Measurements from ENCODE around the gene LRP1B.
"Not testable (repeated sequence)": the region's sequence is repeated elsewhere in the genome, so short reads cannot be mapped to it uniquely, and the experiment has no call there.

Gene LRP1B

GRCh38 chr2:140457483-140457882 lies 1673.3 kb downstream of the LRP1B start:
- DNase-seq (ENCODE audit: low read depth in 2 of 2): no peak

- DNase-seq (ENCODE audit: low read depth in 2 of 2): no peak
Observed at GRCh38 chr2:140455315-140455714, 1675.5 kb downstream of the LRP1B start.

DNA sequence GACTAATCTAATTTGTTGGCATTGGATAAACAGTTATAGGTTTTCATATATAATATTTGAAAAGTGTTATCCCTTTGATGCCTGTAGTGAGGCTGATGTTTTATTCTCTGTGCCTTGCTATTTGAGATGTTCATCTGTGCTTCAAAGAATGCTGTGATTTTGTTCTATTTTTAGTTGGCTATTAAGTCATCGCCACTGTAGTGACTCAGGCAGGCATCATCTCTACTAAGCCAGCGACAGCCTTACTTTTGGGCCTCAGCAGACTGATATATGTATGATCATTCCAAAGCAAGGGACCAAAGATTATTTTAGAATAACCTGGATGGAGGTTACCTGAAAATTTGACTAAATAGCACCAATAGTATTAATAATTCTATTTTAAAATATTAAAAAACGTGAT lies 1676.1 kb downstream of the LRP1B start:
- no peak for DNase-seq (ENCODE audit: low read depth in 2 of 2)

GRCh38 chr2:140451324-140451723 lies 1679.5 kb downstream of the LRP1B start:
- no peak for DNase-seq (ENCODE audit: low read depth in 2 of 2)

DNA sequence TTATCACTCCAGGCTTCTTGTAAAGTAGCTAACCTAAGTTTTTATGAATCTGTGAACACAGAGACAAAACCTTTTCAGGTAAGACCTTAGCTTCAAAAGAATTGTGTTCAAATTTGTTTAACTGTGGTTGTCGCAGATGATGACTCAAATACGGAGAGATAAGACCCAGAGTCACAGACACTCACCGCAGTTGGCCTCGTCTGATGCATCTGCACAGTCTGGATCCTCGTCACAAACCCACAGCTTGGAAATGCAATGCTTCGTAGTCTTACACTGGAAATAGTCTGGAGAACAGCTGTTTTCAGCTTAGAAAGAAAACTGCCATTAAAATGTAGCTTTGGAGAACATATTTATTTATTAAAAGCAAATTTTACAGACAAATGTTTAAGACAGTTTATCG lies 1688.5 kb downstream of the LRP1B start:
- no peak for DNase-seq (ENCODE audit: low read depth in 2 of 2)

- DNase-seq (ENCODE audit: low read depth in 2 of 2): no peak
Observed at GRCh38 chr2:140440815-140441214, 1690.0 kb downstream of the LRP1B start.

DNA sequence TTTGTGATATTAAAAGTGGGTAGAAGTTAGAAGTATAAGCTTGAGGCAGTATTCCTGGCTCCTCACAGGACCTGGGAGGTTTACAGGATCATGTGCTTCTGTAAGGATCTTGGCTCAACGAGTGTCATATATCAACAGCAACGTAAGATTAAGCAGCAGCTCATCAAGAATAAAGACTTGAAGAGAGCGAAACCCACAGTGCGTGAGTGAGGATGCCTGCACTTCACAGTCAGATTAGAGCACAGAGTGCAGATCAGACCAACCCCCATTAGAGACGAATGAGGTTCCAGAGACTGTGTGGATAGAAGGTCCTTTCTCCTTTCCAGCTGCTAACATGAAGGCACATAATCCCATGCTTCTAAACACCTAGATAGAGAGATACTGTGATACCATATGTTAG lies 1693.9 kb downstream of the LRP1B start:
- DNase-seq (ENCODE audit: low read depth in 2 of 2): no peak

DNA sequence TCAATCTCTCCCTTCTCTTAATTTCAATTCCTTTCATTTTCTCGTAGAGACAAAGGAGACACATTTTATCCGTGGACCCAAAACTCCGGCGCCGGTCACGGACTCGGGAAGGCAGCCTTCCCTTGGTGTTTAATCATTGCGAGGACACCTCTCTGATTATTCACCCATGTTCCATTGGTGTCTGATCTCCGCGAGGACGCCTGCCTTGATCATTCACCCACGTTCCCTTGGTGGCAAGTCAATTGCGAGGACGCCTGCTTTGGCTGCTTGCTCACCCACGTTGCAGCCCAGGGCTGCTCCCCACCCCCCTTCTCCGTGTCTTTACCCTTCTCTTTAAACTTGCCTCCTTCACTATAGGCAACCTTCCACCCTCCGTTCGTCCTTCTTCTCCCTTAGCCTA lies 1703.8 kb downstream of the LRP1B start:
- not testable (repeated sequence) for DNase-seq (ENCODE audit: low read depth in 2 of 2)

- no peak for DNase-seq (ENCODE audit: low read depth in 2 of 2)
Observed at GRCh38 chr2:140424471-140424870, 1706.3 kb downstream of the LRP1B start.

DNA sequence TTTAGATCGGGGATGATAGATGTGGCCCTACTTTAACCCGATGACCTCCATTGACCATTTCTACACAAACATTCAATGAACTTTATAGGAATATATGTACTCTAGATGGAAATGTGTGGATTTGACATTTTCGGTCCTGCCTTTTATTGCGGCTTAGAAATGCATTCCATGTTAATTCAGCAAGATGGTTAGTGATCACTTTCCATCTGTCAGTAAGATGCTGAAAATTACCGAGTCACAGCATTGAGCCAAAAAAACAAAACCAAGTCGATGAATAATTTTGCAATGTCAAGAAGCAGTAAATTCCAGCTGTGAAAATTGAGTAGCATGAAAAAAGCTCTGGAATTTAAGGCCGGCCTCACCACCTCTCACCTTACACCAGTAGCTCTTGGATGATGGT lies 1708.1 kb downstream of the LRP1B start:
- DNase-seq (ENCODE audit: low read depth in 2 of 2): no peak

DNA sequence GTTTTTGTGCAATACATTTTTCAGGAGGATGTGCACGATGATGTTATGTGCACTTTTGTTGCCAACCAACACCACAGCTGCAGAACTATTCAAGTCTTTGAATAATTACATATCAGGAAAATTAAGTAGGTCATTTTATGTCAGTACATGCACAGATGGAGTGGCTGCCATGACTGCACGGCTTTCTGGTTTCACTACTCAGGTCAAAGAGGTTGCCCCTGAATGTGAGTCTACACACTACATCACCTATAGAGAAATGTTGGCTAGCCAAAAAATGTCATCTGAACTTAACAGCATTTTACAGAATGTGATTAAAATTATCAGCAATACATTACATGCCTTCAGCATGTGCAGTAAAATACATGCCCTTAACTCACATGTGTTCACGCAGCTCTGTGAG lies 1713.3 kb downstream of the LRP1B start:
- no peak for DNase-seq (ENCODE audit: low read depth in 2 of 2)

DNA sequence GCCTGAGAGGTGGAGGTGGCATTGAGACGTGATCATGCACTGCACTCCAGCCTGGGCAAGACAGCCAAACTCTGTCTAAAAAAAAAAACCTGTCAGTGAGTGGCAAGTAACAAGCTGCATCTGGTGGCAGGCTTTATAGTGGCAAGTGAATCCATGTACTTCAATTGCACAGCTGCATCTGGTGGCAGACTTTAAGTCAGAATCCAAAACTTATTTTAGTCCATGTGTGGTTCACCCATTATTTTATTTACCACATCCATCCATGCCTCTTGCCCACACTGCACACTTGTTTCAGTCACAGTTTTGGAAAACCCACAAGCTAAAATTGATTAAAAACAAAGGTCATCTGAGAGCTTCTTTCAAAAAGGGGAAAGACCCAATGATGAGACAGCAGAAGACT lies 1714.2 kb downstream of the LRP1B start:
- DNase-seq (ENCODE audit: low read depth in 2 of 2): no peak

DNA sequence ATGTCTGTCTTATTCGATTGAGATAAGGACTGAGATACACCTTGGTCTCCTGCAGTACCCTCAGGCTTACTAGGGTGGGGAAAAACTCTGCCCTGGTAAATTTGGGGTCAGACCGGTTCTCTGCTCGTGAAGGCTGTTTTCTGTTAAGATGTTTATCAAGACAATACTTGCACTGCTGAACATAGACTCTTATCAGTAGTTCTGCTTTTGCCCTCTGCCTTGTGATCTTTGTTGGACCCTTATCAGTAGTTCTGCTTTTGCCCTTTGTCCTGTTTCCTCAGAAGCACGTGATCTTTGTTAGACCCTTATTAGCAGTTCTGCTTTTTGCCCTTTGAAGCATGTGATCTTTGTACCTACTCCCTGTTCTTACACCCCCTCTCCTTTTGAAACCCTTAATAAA lies 1715.8 kb downstream of the LRP1B start:
- DNase-seq (ENCODE audit: low read depth in 2 of 2): not testable (repeated sequence)

GRCh38 chr2:140410695-140411094 lies 1720.1 kb downstream of the LRP1B start:
- no peak for DNase-seq (ENCODE audit: low read depth in 2 of 2)

DNA sequence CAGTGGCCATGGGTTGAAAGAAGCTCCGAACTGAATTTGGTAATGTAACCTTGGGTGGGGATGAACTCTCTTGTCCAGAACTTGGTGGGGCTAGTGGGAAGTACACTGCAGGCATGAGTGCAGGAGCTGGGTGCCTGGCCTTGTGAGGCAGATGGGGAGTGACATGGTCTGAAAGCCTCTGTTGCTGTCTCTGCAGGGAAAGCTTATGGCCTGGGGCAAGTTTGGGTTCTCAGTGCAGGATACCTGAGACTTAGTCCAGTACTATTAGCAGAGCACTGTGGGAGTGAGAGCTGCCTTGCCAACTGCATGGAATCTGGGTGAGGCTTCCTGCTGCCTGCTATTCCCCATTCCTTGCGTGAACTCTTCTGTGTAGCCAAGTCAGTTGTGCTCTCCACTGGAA lies 1729.8 kb downstream of the LRP1B start:
- DNase-seq (ENCODE audit: low read depth in 2 of 2): no peak

DNA sequence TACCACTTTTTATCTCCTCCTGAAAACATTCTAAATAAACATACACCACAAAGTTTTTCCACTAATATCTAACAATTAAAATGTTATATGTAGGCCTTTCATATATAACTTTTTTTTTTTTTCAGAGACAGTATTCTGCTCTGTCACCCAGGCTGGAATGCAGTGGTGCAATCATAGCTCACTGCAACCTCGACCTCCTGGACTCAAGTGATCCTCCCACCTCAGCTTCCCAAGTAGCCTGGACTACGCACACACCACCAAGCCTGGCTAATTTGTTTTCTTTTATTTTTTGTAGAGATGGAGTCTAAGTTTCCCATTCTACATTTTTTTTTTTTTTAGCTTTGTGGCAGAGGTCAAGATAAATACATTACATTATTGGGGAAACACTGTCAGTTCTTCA lies 1738.0 kb downstream of the LRP1B start:
- DNase-seq (ENCODE audit: low read depth in 2 of 2): no peak

DNA sequence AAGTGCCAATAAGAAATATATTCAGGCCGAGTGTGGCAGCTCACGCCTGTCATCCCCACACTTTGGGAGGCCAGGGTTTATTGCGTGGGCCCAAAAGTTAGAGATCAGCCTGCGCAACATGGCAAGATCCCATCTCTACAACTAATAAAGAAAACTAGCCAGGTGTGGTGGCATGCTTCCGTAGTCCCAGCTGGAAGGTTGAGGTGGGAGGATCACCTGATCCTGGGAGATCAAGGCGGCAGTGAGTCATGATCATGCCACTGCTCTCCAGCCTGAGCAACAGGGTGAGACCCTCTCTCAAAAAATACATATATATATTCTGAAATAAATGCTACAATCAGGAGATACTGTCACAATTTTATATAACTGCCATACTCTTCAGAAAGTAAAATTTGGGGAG lies 1745.9 kb downstream of the LRP1B start:
- no peak for DNase-seq (ENCODE audit: low read depth in 2 of 2)

GRCh38 chr2:140383781-140384180 lies 1747.0 kb downstream of the LRP1B start:
- no peak for DNase-seq (ENCODE audit: low read depth in 2 of 2)

GRCh38 chr2:140376686-140377085 lies 1754.1 kb downstream of the LRP1B start:
- DNase-seq (ENCODE audit: low read depth in 2 of 2): no peak

GRCh38 chr2:140363131-140363530 lies 1767.7 kb downstream of the LRP1B start:
- DNase-seq (ENCODE audit: low read depth in 2 of 2): no peak

- no peak for DNase-seq (ENCODE audit: low read depth in 2 of 2)
Observed at GRCh38 chr2:140362361-140362760, 1768.5 kb downstream of the LRP1B start.

GRCh38 chr2:140359056-140359771 lies 1771.6 kb downstream of the LRP1B start:
- no peak for DNase-seq (ENCODE audit: low read depth in 2 of 2)

- DNase-seq (ENCODE audit: low read depth in 2 of 2): no peak
Observed at GRCh38 chr2:140356697-140357096, 1774.1 kb downstream of the LRP1B start.

DNA sequence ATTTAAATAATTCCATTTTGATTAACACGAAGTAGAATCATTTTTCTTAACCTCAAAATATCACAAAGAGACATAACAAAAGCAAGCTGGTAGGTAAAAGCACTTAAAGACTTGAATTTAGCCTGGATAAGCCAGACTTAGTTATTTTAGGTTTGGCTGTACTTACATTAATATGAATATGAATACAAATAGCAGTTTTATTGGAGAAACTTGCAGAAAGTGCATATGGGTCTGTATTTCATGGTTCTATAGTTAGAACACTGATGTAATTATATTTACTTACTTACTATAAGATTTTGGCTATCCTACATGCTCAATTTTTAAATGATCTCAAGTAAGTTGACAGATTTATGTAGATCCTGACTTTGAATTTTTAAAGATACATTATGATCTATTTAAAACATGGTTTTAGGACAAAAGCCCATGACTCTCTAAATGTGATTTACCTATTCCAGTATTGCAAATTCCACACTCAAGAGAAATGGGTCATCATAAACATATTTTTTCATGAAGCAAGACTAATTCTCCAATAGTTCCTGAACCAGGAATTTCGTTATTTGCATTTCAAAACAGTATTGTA lies 1775.2 kb downstream of the LRP1B start:
- no peak for DNase-seq (ENCODE audit: low read depth in 2 of 2)
